Hepatocyte (in vitro differentiated cells): ENCODE data around the gene USP3.

Experiments
- CTCF ChIP-seq: fragments of 200-600 bp; sonication (generic); IDR thresholded peaks from 2 replicates; pipeline ENCODE4 v1.5.1; 2016; ENCODE audit warnings: antibody characterized with exemption, mild to moderate bottlenecking; ENCODE audit not compliant: poor library complexity
- EZH2 ChIP-seq: fragments of 200-600 bp; sonication (generic); IDR thresholded peaks from 2 replicates; pipeline ENCODE4 v1.6.1; 2016; ENCODE audit warnings: antibody characterized with exemption, mild to moderate bottlenecking, borderline replicate concordance

- no peak for TF ChIP-seq CTCF
- TF ChIP-seq EZH2, result no peak
These were observed 20.6 kb upstream of the USP3 start for GRCh38 chr15:63483521-63484371.
